HepG2 (cell line): ENCODE results near the gene ING1. TPM values are rescaled to one million over a fixed set of nuclear protein-coding genes. Genes with fewer than 3 reads are reported as not detected.

ENCODE experiments used
- ATAC-seq: fragments of 200-7000 bp; cut with Tn5 transposase; 3 replicates; pipeline ENCODE4 v1.9.1; 2020; ENCODE audit warnings: mild to moderate bottlenecking, moderate library complexity
- BruUV-seq: library from RNA; stranded (reverse); fragments of 400-500 nt; replicated peaks from 2 replicates; lab custom pipeline; 2021; lab: Mats Ljungman, UMichigan
- CTCF ChIA-PET: fragments of 300-600 bp; formaldehyde crosslinking; extraction: SDS; loops from one replicate; lab custom pipeline; 2021; ENCODE audit warnings: low total read pairs, inconsistent platforms, low intra/inter-chr PET ratio; lab: Yijun Ruan, JAX
- POLR2A ChIA-PET: fragments of 350-600 bp; sonication (Branson Sonifier 250); formaldehyde crosslinking; loops from one replicate; lab custom pipeline; 2020; ENCODE audit warnings: antibody characterized with exemption, inconsistent platforms; lab: Yijun Ruan, JAX
- DNase-seq: peaks from one replicate; pipeline ENCODE4 v3.0.0-alpha.2; 2015; ENCODE audit warnings: low spot score
- FAIRE-seq: peaks from 3 replicates; lab custom pipeline; 2011; peaks lifted over from hg19 to GRCh38; lab: Jason Lieb, UNC
- H2AFZ ChIP-seq: one replicate; pipeline ENCODE4 v1.6.1; 2011; ENCODE audit warnings: low read length, inconsistent platforms
- H3K27ac ChIP-seq: fragments of 300-600 bp; 3 replicates; pipeline ENCODE4 v1.8.0; 2011; ENCODE audit warnings: mixed run types, mild to moderate bottlenecking, mixed read lengths, low read length, inconsistent platforms; ENCODE audit not compliant: insufficient read depth; ENCODE audit errors: extremely low read length
- H3K27me3 ChIP-seq, 2 experiments: fragments of 200-600 bp in 1 of 2; 2 replicates in 1 of 2; 3 replicates in 1 of 2; pipeline versions ENCODE4 v1.6.0 to v1.8.0; 2011; ENCODE audit warnings: low read length in 2 of 2, mild to moderate bottlenecking in 2 of 2, moderate library complexity in 2 of 2, inconsistent platforms in 1 of 2; ENCODE audit not compliant: insufficient read depth in 2 of 2, control insufficient read depth in 1 of 2
- H3K36me3 ChIP-seq, 2 experiments: fragments of 200-600 bp in 1 of 2; replicated peaks in 1 of 2; 2 replicates in 1 of 2; 3 replicates in 1 of 2; pipeline versions ENCODE4 v1.5.1 to v1.8.0; 2011; ENCODE audit warnings: low read length in 2 of 2, inconsistent platforms in 1 of 2; ENCODE audit not compliant: insufficient read depth in 2 of 2, control insufficient read depth in 1 of 2
- H3K4me1 ChIP-seq: 2 replicates; pipeline ENCODE4 v1.5.1; 2012; ENCODE audit warnings: low read length, inconsistent platforms; ENCODE audit not compliant: insufficient read depth
- H3K4me2 ChIP-seq: 2 replicates; pipeline ENCODE4 v1.6.0; 2011; ENCODE audit warnings: low read depth, low read length, inconsistent platforms
- H3K4me3 ChIP-seq, 3 experiments: fragments of 200-600 bp in 1 of 3; sonication (generic), shearing (Covaris generic) in 1 of 3; replicated peaks in 1 of 3; 2 replicates each; pipeline ENCODE4 v1.5.1; 2011 to 2016; ENCODE audit warnings: low read length in 3 of 3, inconsistent platforms in 2 of 3, low read depth in 2 of 3, mild to moderate bottlenecking in 2 of 3, control low read depth in 1 of 3, mixed read lengths in 1 of 3; ENCODE audit not compliant: insufficient read depth in 1 of 3
- H3K79me2 ChIP-seq: one replicate; pipeline ENCODE4 v1.6.1; 2011; ENCODE audit warnings: low read length, inconsistent platforms; ENCODE audit not compliant: insufficient read depth
- H3K9ac ChIP-seq: 2 replicates; pipeline ENCODE4 v1.6.0; 2011; ENCODE audit warnings: mild to moderate bottlenecking, low read depth, low read length, inconsistent platforms; ENCODE audit not compliant: insufficient read depth
- H3K9me3 ChIP-seq: 2 replicates; pipeline ENCODE4 v1.5.1; 2012; ENCODE audit warnings: mild to moderate bottlenecking, low read length
- H4K20me1 ChIP-seq: 2 replicates; pipeline ENCODE4 v1.6.0; 2011; ENCODE audit warnings: inconsistent platforms, mild to moderate bottlenecking, low read length, moderate library complexity; ENCODE audit not compliant: insufficient read depth
- LCORL ChIP-seq, 2 experiments: fragments of 450-650 bp in 1 of 2; sonication (generic) in 1 of 2; formaldehyde crosslinking in 1 of 2; IDR thresholded peaks; 2 replicates each; pipeline versions ENCODE4 v1.5.0 to v1.6.1; 2017 to 2020; ENCODE audit warnings: antibody characterized with exemption in 1 of 2, missing genetic modification reagents in 1 of 2
- MEIS2 ChIP-seq: sonication (generic); formaldehyde crosslinking; IDR thresholded peaks from 2 replicates; pipeline ENCODE4 v1.9.0; 2021; ENCODE audit warnings: mild to moderate bottlenecking, missing genetic modification reagents
- RARA ChIP-seq: IDR thresholded peaks from 2 replicates; pipeline ENCODE4 v1.6.1; 2016; ENCODE audit warnings: missing genetic modification reagents, missing compliant biosample characterization
- REXO4 ChIP-seq: sonication (generic); formaldehyde crosslinking; IDR thresholded peaks from 2 replicates; pipeline ENCODE4 v1.8.0; 2022; ENCODE audit warnings: missing genetic modification reagents, mild to moderate bottlenecking, borderline replicate concordance
- SRF ChIP-seq: IDR thresholded peaks from 2 replicates; pipeline ENCODE4 v1.6.1; 2011; ENCODE audit warnings: mild to moderate bottlenecking, low read depth, low read length, moderate library complexity
- TBX2 ChIP-seq: sonication (generic); formaldehyde crosslinking; IDR thresholded peaks from 2 replicates; pipeline ENCODE4 v1.5.0; 2020; ENCODE audit warnings: missing genetic modification reagents, mild to moderate bottlenecking, borderline replicate concordance
- ZFY ChIP-seq: sonication (generic); formaldehyde crosslinking; IDR thresholded peaks from 2 replicates; pipeline ENCODE4 v1.4.0; 2020; ENCODE audit warnings: missing genetic modification reagents
- ZNF264 ChIP-seq: sonication (generic); formaldehyde crosslinking; IDR thresholded peaks from 2 replicates; pipeline ENCODE4 v1.4.0; 2020; ENCODE audit warnings: missing genetic modification reagents
- ZNF543 ChIP-seq: sonication (generic); formaldehyde crosslinking; IDR thresholded peaks from 2 replicates; pipeline ENCODE4 v1.4.0; 2020; ENCODE audit warnings: mild to moderate bottlenecking, missing genetic modification reagents
- ZNF614 ChIP-seq: IDR thresholded peaks from 2 replicates; pipeline ENCODE4 v1.6.1; 2018; ENCODE audit warnings: missing biosample characterization, missing genetic modification reagents, inconsistent platforms, borderline replicate concordance
- WGBS: methylation state at CpG from one replicate; pipeline ENCODE4 v1.1.6; 2017; ENCODE audit warnings: low lambda C conversion rate; 5-methylcytosine and 5-hydroxymethylcytosine counted together
- in situ Hi-C: cut with HindIII; loops from 2 replicates; pipeline ENCODE4 v1.10.0; 2017; ENCODE audit warnings: low pct_unique_long_range_greater_than_20kb; ENCODE audit not compliant: extremely low pct_ligation_motif_present
- intact Hi-C: fragments of 100-400 bp; cut with micrococcal nuclease; formaldehyde crosslinking; loops from one replicate; pipeline ENCODE4 v1.10.0; 2022; ENCODE audit not compliant: unreplicated experiment
- polyA plus RNA-seq, 8 experiments: library from polyadenylated mRNA; depleted of rRNA in 3 of 8; stranded (reverse) in 7 of 8; unstranded in 1 of 8; fragments of >200 nt; fragmentation: Illumina TruSeq in 4 of 8; extraction: Trizol in 4 of 8; gene quantifications; 2 replicates each; pipeline versions ENCODE4 v1.2.1 to v1.2.3, GENCODE V29; 2011 to 2016; ENCODE audit warnings: low read depth in 4 of 8, missing spikeins in 1 of 8, mixed read lengths in 1 of 8; ENCODE audit not compliant: insufficient read depth in 1 of 8
- total RNA-seq, 5 experiments: library from RNA; depleted of rRNA; stranded (reverse); fragments of >200 nt; fragmentation: Illumina TruSeq; extraction: Trizol; gene quantifications; 2 replicates each; pipeline ENCODE4 v1.2.3, GENCODE V29; 2016; ENCODE audit warnings: low read depth in 1 of 5
- TF ChIP-seq, protein P1 (sequence below): IDR thresholded peaks from 2 replicates; pipeline ENCODE4 v1.6.1; 2016; ENCODE audit warnings: missing genetic modification reagents, missing compliant biosample characterization
- TF ChIP-seq, protein P2 (sequence below): IDR thresholded peaks from 2 replicates; pipeline ENCODE4 v1.6.1; 2016; ENCODE audit warnings: low read depth
- TF ChIP-seq, protein P3 (sequence below): sonication (generic); formaldehyde crosslinking; IDR thresholded peaks from 2 replicates; pipeline ENCODE4 v1.4.0; 2020; ENCODE audit warnings: mild to moderate bottlenecking, missing genetic modification reagents
- TF ChIP-seq, protein P4 (sequence below): sonication (generic); formaldehyde crosslinking; IDR thresholded peaks from 2 replicates; pipeline ENCODE4 v1.5.1; 2020; ENCODE audit warnings: mild to moderate bottlenecking, missing genetic modification reagents, borderline replicate concordance
- TF ChIP-seq, protein P5 (sequence below): fragments of 450-650 bp; IDR thresholded peaks from 2 replicates; pipeline ENCODE4 v1.6.1; 2017; ENCODE audit warnings: mild to moderate bottlenecking

ING1 gene
- total and polyA plus RNA-seq, 2 of the 13 experiments (the other 11 are each of a cell fraction or from before 2014, with no cell fraction given): 8.1 to 16.1 TPM

DNA sequence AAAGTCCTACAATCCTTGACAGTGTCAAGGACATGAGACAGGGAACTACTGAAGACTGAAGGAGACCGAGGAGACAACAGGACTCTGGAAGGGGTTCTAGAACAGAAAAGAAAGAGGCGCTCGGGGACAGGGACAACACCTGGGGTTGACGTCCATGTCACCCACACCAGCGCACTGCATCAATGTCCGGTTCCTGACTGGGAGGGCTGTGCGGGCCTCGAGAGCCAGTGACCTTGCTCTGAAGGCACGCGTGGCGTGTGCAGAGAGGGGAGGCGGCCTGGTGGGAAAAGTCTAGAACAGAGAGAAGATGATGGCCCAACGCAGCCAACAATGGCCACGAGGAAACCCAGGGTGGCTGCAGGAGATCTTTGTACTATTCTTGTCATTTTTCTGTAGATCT lies 13.3 kb upstream of the ING1 start:
- no TSS peak for BruUV-seq
- Histone ChIP-seq H3K9me3 (no peaks in the 10 kb centered on the region), H2AFZ (no peak overlapping the region), H3K27me3 (no peaks in the 10 kb centered on the region; a peak in 1 of 5 replicates), H3K27ac (no peak overlapping the region), H3K9ac (no peak overlapping the region), H3K4me3 (no peak overlapping the region), H3K79me2 (peaks cover 12% of the 10 kb centered on the region), H3K36me3 (peaks cover 18 to 44% of the 10 kb centered on the region in 2 experiments; a peak in 4 of 5 replicates), H4K20me1 (no peaks in the 10 kb centered on the region), H3K4me2 (no peak overlapping the region), H3K4me1 (peaks cover 32% of the 10 kb centered on the region)
- intact Hi-C loops (no loop called here), in situ Hi-C loops (loop anchor here (10.0 kb wide), 1 partner anchor 215 kb away; the partner anchor contains the start of gene ANKRD10)
- FAIRE-seq (no peak), DNase-seq (no peak), ATAC-seq (no peak)
- CTCF ChIA-PET: no interaction called here
- WGBS: 96% methylated on average over 14 of the region's 14 CpGs
- POLR2A ChIA-PET: no interaction called here
- TF ChIP-seq, protein P1, sequence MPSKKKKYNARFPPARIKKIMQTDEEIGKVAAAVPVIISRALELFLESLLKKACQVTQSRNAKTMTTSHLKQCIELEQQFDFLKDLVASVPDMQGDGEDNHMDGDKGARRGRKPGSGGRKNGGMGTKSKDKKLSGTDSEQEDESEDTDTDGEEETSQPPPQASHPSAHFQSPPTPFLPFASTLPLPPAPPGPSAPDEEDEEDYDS (CRISPR knock-in tag): no peak
- TF ChIP-seq LCORL (IDR thresholded peaks at IDR 0.05): no peak
- TF ChIP-seq LCORL (CRISPR knock-in tag; IDR thresholded peaks at IDR 0.05): no peak
- no peak for TF ChIP-seq SRF
- TF ChIP-seq ZNF614: no peak
- TF ChIP-seq, protein P2, sequence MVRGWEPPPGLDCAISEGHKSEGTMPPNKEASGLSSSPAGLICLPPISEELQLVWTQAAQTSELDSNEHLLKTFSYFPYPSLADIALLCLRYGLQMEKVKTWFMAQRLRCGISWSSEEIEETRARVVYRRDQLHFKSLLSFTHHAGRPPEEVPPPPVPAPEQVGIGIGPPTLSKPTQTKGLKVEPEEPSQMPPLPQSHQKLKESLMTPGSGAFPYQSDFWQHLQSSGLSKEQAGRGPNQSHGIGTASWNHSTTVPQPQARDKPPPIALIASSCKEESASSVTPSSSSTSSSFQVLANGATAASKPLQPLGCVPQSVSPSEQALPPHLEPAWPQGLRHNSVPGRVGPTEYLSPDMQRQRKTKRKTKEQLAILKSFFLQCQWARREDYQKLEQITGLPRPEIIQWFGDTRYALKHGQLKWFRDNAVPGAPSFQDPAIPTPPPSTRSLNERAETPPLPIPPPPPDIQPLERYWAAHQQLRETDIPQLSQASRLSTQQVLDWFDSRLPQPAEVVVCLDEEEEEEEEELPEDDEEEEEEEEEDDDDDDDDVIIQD (CRISPR knock-in tag): no peak
- TF ChIP-seq REXO4 (CRISPR knock-in tag): no peak
- TF ChIP-seq, protein P3, sequence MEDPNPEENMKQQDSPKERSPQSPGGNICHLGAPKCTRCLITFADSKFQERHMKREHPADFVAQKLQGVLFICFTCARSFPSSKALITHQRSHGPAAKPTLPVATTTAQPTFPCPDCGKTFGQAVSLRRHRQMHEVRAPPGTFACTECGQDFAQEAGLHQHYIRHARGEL (CRISPR knock-in tag): no peak
- TF ChIP-seq MEIS2 (CRISPR knock-in tag): no peak
- no peak for TF ChIP-seq ZNF543 (CRISPR knock-in tag)
- TF ChIP-seq RARA (CRISPR knock-in tag): no peak
- no peak for TF ChIP-seq ZNF264
- TF ChIP-seq, protein P4, sequence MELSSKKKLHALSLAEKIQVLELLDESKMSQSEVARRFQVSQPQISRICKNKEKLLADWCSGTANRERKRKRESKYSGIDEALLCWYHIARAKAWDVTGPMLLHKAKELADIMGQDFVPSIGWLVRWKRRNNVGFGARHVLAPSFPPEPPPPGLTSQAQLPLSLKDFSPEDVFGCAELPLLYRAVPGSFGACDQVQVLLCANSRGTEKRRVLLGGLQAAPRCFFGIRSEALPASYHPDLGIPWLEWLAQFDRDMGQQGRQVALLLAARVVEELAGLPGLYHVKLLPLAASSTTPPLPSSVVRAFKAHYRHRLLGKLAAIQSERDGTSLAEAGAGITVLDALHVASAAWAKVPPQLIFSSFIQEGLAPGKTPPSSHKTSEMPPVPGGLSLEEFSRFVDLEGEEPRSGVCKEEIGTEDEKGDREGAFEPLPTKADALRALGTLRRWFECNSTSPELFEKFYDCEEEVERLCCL (CRISPR knock-in tag): no peak
- no peak for TF ChIP-seq ZFY (CRISPR knock-in tag)
- TF ChIP-seq, protein P5, sequence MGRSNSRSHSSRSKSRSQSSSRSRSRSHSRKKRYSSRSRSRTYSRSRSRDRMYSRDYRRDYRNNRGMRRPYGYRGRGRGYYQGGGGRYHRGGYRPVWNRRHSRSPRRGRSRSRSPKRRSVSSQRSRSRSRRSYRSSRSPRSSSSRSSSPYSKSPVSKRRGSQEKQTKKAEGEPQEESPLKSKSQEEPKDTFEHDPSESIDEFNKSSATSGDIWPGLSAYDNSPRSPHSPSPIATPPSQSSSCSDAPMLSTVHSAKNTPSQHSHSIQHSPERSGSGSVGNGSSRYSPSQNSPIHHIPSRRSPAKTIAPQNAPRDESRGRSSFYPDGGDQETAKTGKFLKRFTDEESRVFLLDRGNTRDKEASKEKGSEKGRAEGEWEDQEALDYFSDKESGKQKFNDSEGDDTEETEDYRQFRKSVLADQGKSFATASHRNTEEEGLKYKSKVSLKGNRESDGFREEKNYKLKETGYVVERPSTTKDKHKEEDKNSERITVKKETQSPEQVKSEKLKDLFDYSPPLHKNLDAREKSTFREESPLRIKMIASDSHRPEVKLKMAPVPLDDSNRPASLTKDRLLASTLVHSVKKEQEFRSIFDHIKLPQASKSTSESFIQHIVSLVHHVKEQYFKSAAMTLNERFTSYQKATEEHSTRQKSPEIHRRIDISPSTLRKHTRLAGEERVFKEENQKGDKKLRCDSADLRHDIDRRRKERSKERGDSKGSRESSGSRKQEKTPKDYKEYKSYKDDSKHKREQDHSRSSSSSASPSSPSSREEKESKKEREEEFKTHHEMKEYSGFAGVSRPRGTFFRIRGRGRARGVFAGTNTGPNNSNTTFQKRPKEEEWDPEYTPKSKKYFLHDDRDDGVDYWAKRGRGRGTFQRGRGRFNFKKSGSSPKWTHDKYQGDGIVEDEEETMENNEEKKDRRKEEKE: no peak
- TF ChIP-seq TBX2 (CRISPR knock-in tag): no peak
